SK-N-MC (cell line): Measurements from ENCODE around the gene SLC6A11.

Experiments used
- EZH2 ChIP-seq: fragments of 200-600 bp; sonication (generic); IDR thresholded peaks from one replicate; pipeline ENCODE4 v1.6.1; 2017; ENCODE audit warnings: antibody characterized with exemption
- POLR2AphosphoS5 ChIP-seq: IDR thresholded peaks from 2 replicates; pipeline ENCODE4 v1.6.1; 2012; ENCODE audit warnings: mild to moderate bottlenecking, low read depth, low read length, borderline replicate concordance

DNA sequence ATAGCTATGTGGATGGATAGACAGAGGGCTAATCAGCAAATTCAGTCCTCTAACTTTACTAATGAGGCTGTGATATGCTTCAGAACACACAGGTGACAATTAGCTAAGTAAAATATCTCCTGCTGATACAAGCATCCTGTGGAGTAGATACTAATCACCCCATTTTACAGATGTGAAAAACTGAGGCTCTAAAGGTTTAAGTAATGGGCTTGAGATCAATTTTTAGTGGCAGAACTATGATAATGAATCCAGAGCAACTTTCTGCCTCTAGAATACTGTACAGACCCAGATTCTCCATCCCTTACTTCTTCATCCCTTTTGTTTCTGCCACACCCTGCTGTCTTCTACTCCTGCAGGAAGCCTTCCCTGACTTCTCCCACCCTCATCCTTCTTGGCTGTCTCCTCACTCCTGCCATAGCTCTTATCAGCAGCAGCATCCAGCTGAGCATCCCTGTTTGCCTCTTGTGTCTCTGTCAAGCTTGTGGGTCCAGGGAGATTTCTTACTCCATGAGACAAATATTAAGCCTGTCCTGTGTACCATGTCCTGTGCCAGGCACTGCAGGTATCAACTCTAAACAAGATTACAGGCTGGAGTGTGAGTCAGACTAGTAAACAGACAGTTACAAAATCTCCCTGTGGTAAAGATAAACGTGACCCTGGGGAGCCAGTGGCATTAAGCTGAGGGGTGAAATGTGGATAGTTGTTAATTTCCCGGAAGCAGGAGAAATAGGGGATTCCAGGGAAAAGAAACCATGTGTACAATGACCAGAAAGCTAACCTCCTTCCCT is 39.2 kb downstream of the SLC6A11 start:
- TF ChIP-seq EZH2: no peak
- TF ChIP-seq POLR2AphosphoS5: no peak
